Cardiac muscle cell (in vitro differentiated cells and primary cell): ENCODE data around the gene ABHD12. TPM values are rescaled to one million over a fixed set of nuclear protein-coding genes. Genes with fewer than 3 reads are reported as not detected.
A peak's percentile ranks its signal among the peaks of the same experiment; 100 is the strongest.

ENCODE experiments used
- DNase-seq, 2 donors: peaks; one replicate each; pipeline versions ENCODE4 v3.0.0 to v3.0.0-alpha.2; 2010 to 2017; ENCODE audit warnings: low read depth in 1 of 2, low spot score in 1 of 2
- H3K27ac ChIP-seq: fragments of 200-600 bp; sonication (generic); 2 replicates; pipeline ENCODE4 v1.5.1; 2016
- H3K27me3 ChIP-seq: fragments of 200-600 bp; sonication (generic); 2 replicates; pipeline ENCODE4 v1.6.0; 2016; ENCODE audit warnings: control low read depth
- H3K36me3 ChIP-seq: fragments of 200-600 bp; sonication (generic); 2 replicates; pipeline ENCODE4 v1.5.1; 2016; ENCODE audit warnings: control low read depth
- H3K4me1 ChIP-seq: fragments of 200-600 bp; sonication (generic); 2 replicates; pipeline ENCODE4 v1.8.1; 2017; ENCODE audit warnings: low read depth, mild to moderate bottlenecking, mixed run types
- H3K4me3 ChIP-seq: fragments of 200-600 bp; sonication (generic); 2 replicates; pipeline ENCODE4 v1.5.1; 2016; ENCODE audit warnings: mild to moderate bottlenecking
- H3K9me3 ChIP-seq: fragments of 200-600 bp; sonication (generic); 2 replicates; pipeline ENCODE4 v1.5.1; 2017; ENCODE audit warnings: low read depth, mild to moderate bottlenecking, control low read depth
- polyA plus RNA-seq: library from polyadenylated mRNA; unstranded; fragments of >200 nt; fragmentation: Nextera tagmentation; extraction: Ambion mirVana; gene quantifications from 2 replicates; pipeline ENCODE4 v1.2.1, GENCODE V29; 2016
- total RNA-seq: library from RNA; depleted of rRNA; stranded (reverse); fragments of >200 nt; gene quantifications from 2 replicates; pipeline ENCODE4 v1.2.3, GENCODE V29; 2016
- TF ChIP-seq, protein P1 (sequence below): IDR thresholded peaks from 2 replicates; pipeline ENCODE4 v1.5.1; 2012; ENCODE audit warnings: low read depth, mild to moderate bottlenecking, low read length

The ABHD12 gene
- total and polyA plus RNA-seq, 2 experiments from 2014 or later: 57.4 to 113 TPM

DNA sequence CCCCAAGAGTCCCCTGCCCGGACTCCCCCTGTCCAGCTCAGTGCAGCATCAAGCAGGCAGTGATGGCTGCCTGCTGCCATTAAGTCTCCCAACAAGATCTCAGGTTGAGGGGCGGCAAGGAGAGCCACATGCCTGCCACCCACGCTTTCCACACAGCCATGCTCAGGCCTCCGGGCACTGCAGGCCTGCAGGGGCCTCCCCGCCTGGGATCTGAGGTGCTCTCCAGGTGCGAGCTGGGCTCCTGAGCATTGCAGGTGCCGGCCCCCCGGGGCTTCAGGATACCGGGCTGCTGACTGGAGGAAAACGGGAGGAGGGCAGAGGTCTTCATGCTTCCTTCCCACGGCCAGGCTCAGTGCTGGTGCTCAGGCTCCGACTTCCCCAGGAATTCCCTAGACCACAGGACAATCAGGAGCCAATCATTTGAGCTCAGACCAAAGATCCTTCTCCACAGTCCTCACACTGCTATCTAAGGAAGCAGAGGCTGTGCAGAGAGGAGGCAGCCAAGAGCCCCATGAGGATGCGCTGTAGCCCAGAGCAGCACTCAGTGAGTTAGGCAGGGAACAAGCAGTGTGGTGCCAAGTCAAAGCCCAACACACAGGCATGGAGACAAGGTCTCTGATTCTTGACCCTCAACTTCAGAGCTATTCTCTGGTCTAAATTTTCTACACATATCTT is 90.0 kb downstream of the ABHD12 start:
- peaks cover 6% of the 10 kb centered on the region for H3K4me1 ChIP-seq
- no peak overlapping the region for H3K4me3 ChIP-seq
- H3K36me3 ChIP-seq: peaks cover 3% of the 10 kb centered on the region
- peak overlapping the region; percentile 66 for H3K27ac ChIP-seq
- no peak for DNase-seq
- TF ChIP-seq, protein P1, sequence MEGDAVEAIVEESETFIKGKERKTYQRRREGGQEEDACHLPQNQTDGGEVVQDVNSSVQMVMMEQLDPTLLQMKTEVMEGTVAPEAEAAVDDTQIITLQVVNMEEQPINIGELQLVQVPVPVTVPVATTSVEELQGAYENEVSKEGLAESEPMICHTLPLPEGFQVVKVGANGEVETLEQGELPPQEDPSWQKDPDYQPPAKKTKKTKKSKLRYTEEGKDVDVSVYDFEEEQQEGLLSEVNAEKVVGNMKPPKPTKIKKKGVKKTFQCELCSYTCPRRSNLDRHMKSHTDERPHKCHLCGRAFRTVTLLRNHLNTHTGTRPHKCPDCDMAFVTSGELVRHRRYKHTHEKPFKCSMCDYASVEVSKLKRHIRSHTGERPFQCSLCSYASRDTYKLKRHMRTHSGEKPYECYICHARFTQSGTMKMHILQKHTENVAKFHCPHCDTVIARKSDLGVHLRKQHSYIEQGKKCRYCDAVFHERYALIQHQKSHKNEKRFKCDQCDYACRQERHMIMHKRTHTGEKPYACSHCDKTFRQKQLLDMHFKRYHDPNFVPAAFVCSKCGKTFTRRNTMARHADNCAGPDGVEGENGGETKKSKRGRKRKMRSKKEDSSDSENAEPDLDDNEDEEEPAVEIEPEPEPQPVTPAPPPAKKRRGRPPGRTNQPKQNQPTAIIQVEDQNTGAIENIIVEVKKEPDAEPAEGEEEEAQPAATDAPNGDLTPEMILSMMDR: no peak
- no peaks in the 10 kb centered on the region for H3K27me3 ChIP-seq
- H3K9me3 ChIP-seq: no peaks in the 10 kb centered on the region

DNA sequence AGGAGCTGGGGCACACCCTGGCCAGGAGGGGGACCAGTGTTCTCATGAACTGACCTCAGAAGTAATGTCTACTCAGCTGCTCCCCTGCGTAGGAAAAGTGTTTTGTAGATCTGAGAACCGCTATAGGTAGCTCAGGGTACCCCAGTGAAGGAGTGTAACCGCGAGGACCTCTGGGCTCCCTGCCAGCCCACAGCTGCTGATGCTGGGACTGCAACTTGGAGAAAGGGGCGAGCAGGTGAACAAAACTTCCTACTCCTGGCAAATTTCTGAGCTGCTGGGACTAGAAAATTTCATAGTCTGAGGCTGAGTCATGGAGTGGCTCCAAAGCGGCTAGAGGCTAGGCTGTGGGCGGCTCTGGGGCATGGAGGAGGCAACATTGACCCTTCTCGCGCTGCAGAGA is 90.8 kb downstream of the ABHD12 start:
- H3K27me3 ChIP-seq: no peaks in the 10 kb centered on the region
- no peak overlapping the region for H3K4me3 ChIP-seq
- TF ChIP-seq, protein P1: no peak
- H3K27ac ChIP-seq: peak overlapping the region; percentile 66
- H3K4me1 ChIP-seq: peaks cover 12% of the 10 kb centered on the region
- no peak for DNase-seq
- no peaks in the 10 kb centered on the region for H3K9me3 ChIP-seq
- peaks cover 3% of the 10 kb centered on the region for H3K36me3 ChIP-seq

GRCh38 chr20:25297141-25297905 is 93.3 kb downstream of the ABHD12 start:
- Histone ChIP-seq H3K9me3 (no peaks in the 10 kb centered on the region), H3K27ac (peak overlapping the region; percentile 81), H3K4me3 (no peak overlapping the region), H3K36me3 (peaks cover 3% of the 10 kb centered on the region), H3K4me1 (peaks cover 12% of the 10 kb centered on the region), H3K27me3 (no peaks in the 10 kb centered on the region)
- no peak for DNase-seq
- TF ChIP-seq, protein P1: no peak

DNA sequence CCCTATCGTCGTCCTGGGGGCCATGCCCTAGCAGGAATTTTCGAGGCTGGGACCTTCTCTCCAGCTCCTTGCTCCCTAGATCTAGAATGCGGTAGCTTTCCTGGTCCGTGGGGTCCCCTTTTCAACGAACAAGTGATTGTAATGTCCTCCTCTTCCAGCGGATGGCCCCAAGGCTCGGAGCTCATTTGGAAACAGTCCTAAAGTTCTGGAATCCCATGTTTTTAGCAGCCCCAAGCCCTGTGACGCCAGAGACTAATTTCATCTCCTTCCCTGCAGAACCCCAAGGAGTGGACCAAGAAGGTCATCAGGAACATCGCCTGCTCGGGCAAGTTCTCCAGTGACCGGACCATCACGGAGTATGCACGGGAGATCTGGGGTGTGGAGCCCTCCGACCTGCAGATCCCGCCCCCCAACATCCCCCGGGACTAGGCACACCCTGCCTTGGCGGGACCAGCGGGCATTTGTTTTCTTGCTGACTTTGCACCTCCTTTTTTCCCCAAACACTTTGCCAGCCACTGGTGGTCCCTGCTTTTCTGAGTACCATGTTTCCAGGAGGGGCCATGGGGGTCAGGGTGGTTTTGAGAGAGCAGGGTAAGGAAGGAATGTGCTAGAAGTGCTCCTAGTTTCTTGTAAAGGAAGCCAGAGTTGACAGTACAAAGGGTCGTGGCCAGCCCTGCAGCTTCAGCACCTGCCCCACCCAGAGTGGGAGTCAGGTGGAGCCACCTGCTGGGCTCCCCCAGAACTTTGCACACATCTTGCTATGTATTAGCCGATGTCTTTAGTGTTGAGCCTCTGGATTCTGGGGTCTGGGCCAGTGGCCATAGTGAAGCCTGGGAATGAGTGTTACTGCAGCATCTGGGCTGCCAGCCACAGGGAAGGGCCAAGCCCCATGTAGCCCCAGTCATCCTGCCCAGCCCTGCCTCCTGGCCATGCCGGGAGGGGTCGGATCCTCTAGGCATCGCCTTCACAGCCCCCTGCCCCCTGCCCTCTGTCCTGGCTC is 94.2 kb downstream of the ABHD12 start:
- peaks cover 13% of the 10 kb centered on the region for H3K36me3 ChIP-seq
- peaks cover 12% of the 10 kb centered on the region for H3K4me1 ChIP-seq
- peak overlapping the region; percentile 81 for H3K27ac ChIP-seq
- H3K4me3 ChIP-seq: no peak overlapping the region
- no peaks in the 10 kb centered on the region for H3K27me3 ChIP-seq
- peak; percentile 13 to 40 for DNase-seq
- TF ChIP-seq, protein P1: peak; percentile 37
- no peaks in the 10 kb centered on the region for H3K9me3 ChIP-seq
